ENCODE data around the gene BRINP3.

- TF ChIP-seq CTCF (IDR thresholded peaks at IDR 0.05; ENCODE audit: extremely low read depth in 1 of 2, insufficient read depth in 1 of 2, low read depth in 1 of 2, low read length in 2 of 2) (no peak), GATA2 (IDR thresholded peaks at IDR 0.05; ENCODE audit: insufficient read depth, insufficient read length, low read depth, low read length) (no peak), POLR2A (IDR thresholded peaks at IDR 0.05; ENCODE audit: low read depth, low read length) (no peak), FOS (IDR thresholded peaks at IDR 0.05; ENCODE audit: borderline replicate concordance, insufficient read depth, low read length) (no peak), EZH2 (IDR thresholded peaks at IDR 0.05; ENCODE audit: borderline replicate concordance, low read depth, low read length, severe bottlenecking) (no peak)
Observed at GRCh38 chr1:190472494-190472893, 5.2 kb downstream of the BRINP3 start.

Measured in endothelial cell of umbilical vein (primary cell).